NCI-H748 treated with DMSO at 0.1 percent for 48 hours (cell line): ENCODE data around the gene SLC8A2.

Source experiments
- DNase-seq: peaks from one replicate; lab custom pipeline; 2025; lab: John Stamatoyannopoulos, UW

The SLC8A2 gene

DNA sequence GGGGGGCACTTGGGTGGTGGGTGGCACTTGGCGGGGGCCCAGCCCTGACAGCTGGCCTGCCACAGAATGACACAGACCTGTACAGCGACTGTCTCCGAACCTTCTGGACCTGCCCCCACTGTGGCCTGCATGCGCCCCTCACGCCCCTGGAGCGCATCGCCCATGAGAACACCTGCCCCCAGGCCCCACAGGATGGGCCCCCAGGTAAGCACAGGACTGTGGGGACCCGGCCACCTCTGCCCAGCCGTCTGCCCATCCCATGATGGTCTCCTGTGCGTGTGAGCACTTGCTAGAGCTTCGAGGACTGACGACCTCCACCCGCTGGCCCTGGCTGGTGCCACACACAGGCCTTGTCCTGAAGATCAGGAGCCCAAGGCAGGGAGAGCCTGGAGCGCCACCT lies 90.6 kb downstream of the SLC8A2 start:
- DNase-seq = no peak

DNA sequence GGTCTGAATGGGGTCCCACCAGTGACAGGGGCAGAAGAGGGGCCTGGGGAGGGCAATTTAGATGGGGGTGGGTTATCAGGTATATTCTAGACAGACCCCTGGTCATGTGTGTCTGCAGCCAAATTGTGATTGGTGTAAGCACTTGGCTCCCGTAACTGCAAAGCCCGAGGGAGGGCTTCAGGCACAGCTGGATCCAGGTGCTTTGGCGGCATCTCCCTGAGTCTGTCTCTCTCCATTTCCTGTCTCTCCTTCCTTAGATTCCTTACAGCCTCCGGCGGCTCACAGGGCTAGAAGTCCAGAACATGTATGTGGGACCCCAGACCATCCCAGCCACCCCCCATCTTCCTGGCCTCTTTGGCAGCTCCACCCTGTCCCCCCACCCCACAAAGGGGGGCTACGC lies 91.1 kb downstream of the SLC8A2 start:
- DNase-seq = no peak

DNA sequence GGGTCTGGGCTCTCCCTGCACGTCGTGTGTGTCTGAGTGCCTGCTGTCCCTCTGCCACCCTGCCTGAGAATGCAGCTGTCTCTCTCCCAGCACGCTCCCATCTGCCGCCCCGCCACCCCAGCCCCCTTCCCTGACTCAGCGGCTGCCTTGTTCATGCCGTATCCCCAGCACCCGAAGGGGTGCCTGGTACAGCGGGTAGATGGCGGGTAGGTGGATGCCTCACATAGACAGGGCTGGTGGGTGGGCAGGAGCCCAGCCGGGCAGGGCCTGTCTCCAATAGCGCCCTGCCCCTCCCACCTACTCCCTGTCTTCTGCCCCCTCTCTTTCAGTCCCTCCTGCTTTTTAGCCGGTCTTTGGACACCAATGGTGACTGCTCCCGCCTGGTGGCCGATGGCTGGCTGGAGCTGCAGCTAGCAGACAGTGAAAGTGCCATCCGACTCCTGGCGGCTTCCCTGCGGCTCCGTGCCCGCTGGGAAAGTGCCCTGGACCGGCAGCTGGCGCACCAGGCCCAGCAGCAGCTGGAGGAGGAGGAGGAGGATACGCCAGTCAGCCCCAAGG lies 92.2 kb downstream of the SLC8A2 start:
- DNase-seq = no peak

DNA sequence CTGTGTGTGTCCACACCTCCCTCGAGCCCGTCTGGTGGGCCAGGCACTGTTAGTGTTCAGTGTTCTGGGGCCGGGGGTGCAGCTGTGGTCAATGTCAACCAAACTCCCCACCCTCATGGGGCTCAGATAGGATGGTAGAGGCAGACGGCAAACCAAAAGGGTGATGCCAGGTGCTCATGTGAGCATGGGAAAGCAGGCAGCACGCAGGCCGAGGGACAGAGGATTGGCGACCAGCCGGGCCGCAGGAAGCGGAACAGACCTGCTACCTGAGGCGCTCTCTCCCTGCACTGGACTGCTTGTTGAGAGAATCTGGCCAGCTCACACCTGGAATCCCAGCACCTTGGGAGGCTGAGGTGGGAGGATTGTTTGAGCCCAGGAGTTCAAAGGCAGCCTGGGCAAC lies 93.4 kb downstream of the SLC8A2 start:
- no peak for DNase-seq
